ENCODE measurements around the gene PCCA. TPM values are rescaled to one million over a fixed set of nuclear protein-coding genes. Genes with fewer than 3 reads are reported as not detected.
A peak's percentile ranks its signal among the peaks of the same experiment; 100 is the strongest.

The PCCA gene
- total and polyA plus RNA-seq, 12 donors: 27.6 to 176 (median 97.7) TPM

DNA sequence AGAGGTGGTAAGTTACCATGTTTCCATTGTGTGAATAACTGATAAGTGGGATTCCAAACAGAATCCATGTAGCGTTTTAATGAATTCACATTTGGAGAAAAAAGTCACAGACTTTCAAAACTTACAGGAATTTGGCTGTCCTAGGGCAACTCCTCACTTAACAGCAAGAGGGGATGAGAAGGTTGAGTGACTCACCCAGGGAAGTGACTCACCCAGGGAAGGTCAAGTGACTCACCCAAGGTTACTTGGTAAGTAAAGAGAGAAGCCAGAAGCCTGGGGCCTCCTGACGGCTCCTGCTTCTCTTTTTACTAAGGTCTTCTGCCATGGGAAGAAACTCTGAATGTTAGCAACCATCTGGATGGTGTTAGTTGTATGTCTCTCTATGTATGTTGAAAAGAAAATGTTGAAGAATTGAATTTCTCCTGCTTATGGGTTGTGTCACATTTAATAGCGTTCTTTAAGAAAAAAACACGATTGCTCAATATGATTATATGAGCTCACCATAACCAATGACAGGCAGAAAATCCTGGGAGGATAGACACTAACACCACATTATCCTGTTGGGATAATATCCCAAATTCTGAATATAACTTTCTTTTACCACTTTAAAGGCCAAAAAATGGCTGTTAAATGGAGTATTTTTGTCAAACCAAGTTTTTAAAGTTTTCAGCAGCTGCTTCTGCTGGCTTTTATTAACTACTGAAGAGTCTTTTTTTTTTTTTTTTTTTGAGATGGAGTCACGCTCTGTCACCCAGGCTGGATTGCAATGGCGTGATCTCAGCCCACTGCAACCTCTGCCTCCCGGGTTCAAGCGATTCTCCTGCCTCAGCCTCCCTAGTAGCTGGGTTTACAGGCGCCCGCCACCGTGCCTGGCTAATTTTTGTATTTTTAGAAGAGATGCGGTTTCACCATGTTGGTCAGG, 304.1 kb downstream of the PCCA start:
- Histone ChIP-seq H3K27me3 (no peaks in the 10 kb centered on the region), H3K4me3 (no peak overlapping the region), H3K36me3 (replicated peaks in 1 of 2) (no peaks in the 10 kb centered on the region), H3K9me3 (replicated peaks in 1 of 3) (no peaks in the 10 kb centered on the region), H3K4me1 (replicated peaks in 1 of 2) (peaks cover 17 to 21% of the 10 kb centered on the region in 2 donors), H3K27ac (peak overlapping the region; percentile 41 to 85 (median 79))
- TF ChIP-seq, protein P1, sequence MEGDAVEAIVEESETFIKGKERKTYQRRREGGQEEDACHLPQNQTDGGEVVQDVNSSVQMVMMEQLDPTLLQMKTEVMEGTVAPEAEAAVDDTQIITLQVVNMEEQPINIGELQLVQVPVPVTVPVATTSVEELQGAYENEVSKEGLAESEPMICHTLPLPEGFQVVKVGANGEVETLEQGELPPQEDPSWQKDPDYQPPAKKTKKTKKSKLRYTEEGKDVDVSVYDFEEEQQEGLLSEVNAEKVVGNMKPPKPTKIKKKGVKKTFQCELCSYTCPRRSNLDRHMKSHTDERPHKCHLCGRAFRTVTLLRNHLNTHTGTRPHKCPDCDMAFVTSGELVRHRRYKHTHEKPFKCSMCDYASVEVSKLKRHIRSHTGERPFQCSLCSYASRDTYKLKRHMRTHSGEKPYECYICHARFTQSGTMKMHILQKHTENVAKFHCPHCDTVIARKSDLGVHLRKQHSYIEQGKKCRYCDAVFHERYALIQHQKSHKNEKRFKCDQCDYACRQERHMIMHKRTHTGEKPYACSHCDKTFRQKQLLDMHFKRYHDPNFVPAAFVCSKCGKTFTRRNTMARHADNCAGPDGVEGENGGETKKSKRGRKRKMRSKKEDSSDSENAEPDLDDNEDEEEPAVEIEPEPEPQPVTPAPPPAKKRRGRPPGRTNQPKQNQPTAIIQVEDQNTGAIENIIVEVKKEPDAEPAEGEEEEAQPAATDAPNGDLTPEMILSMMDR (IDR thresholded peaks at IDR 0.05): no peak
- TF ChIP-seq POLR2A (IDR thresholded peaks at IDR 0.05): no peak
- DNase-seq: peak; percentile 87 to 97 (median 94)
- WGBS, 4 donors: 66 to 70% (median 67%) methylated on average over 12 of the region's 12 CpGs
- intact Hi-C loops (cut with DNase I): no loop called here

DNA sequence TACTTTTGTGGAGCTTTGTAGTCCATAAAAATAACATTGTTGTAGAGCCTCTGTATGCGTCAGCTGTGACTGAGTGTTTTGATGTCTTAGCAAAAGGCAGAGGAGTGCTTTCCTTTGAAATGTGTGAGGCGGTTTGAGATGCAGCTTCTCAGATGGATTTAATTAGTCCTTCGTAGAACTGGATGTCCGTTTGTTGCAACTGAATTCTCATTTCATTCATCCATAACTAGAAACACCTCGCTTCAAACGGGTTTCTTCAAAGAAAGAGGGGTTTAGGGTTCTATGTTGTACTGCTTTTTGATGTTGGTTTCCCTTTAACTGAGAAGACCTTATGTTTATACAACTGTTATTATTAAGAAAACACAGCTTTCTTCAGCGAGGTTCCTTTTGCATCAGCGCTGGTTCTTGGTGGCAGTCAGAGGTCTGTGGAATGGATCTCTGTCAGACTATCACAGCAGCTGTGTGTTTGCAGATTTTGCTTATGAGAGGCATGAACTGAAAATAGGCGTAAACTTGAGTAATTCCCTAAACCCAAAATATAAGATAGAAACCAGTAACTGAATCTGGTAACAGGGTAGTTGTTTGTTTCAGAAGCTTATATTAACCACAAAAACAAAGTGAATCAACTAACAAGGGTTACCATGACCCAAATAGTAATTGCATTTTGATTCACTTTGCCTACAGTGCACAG, 305.3 kb downstream of the PCCA start:
- intact Hi-C loops (cut with DNase I): no loop called here
- WGBS, 4 donors: 73 to 81% (median 79%) methylated on average over 9 of the region's 9 CpGs
- no peaks in the 10 kb centered on the region for H3K9me3 ChIP-seq (replicated peaks in 1 of 3)
- no peak overlapping the region for H3K4me3 ChIP-seq
- DNase-seq: no peak
- TF ChIP-seq, protein P1 (IDR thresholded peaks at IDR 0.05): no peak
- no peak for TF ChIP-seq POLR2A (IDR thresholded peaks at IDR 0.05)
- H3K27me3 ChIP-seq: no peaks in the 10 kb centered on the region
- no peaks in the 10 kb centered on the region for H3K36me3 ChIP-seq (replicated peaks in 1 of 2)
- H3K27ac ChIP-seq: peak overlapping the region in 3 of 5 donors; percentile 79 to 85 (median 83)
- peaks cover 17 to 21% of the 10 kb centered on the region in 2 donors for H3K4me1 ChIP-seq (replicated peaks in 1 of 2)

DNA sequence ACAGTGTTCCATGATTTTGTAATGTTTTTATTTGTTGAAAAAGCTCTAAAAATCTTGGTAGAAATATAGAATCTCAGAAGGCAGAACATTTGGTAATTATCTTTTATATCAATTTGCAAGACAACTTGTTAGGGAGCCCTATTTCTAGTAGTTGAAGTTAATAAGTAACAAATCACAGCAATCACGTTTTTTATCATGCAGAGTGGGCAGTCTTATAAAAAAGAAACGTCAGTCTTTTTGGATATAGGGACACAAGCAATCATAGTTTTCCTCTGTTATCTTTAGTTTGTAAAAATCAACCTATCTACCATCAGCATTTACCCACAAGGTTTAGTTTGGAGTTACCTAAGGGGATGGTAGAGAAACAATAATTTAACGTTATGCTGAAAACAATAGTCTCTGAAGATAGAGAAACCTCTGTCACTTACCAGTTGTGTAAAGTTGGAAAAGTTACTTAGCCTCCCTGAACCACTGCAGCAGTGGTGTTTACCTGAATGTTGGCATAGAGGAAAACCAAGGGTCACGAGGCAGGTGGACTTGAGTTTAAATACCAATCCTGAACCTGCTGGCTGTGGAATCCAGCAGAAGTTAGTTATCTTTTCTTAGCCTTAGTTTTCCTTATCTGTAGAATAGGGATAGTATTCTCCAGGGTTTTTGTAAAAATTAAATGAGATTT, 306.9 kb downstream of the PCCA start:
- no peaks in the 10 kb centered on the region for H3K27me3 ChIP-seq
- intact Hi-C loops (cut with DNase I): no loop called here
- H3K4me3 ChIP-seq: no peak overlapping the region
- peaks cover 17 to 21% of the 10 kb centered on the region in 2 donors for H3K4me1 ChIP-seq (replicated peaks in 1 of 2)
- TF ChIP-seq, protein P1 (IDR thresholded peaks at IDR 0.05): no peak
- TF ChIP-seq POLR2A (IDR thresholded peaks at IDR 0.05): no peak
- no peaks in the 10 kb centered on the region for H3K36me3 ChIP-seq (replicated peaks in 1 of 2)
- H3K27ac ChIP-seq: no peak overlapping the region
- no peak for DNase-seq
- no peaks in the 10 kb centered on the region for H3K9me3 ChIP-seq (replicated peaks in 1 of 3)
- WGBS, 4 donors: 86 to 91% (median 89%) methylated on average over 4 of the region's 4 CpGs

DNA sequence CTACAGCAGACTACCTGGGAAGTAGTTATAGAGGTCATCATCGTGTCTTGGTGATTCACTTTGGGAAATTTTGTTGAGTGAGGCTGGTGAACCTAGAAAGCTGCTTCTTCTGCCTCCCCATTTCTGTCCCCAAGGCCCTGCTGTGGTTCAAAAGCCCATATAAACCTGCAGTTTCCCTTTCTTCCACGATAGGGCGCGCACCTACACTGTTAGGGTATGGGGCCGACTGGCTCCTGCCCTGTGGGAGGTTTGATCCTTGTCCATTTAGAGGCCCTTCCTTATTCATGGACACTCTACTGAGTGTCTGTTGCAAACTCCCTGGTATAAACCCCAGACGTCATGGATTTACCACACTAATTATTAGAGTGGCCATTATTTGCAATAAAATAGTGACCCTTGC, 307.9 kb downstream of the PCCA start:
- no peak overlapping the region for H3K4me3 ChIP-seq
- intact Hi-C loops (cut with DNase I): no loop called here
- peaks cover 17 to 20% of the 10 kb centered on the region in 2 donors for H3K4me1 ChIP-seq (replicated peaks in 1 of 2)
- TF ChIP-seq POLR2A (IDR thresholded peaks at IDR 0.05): no peak
- TF ChIP-seq, protein P1 (IDR thresholded peaks at IDR 0.05): no peak
- 86 to 93% (median 91%) methylated on average over 6 of the region's 6 CpGs for WGBS, 4 donors
- no peaks in the 10 kb centered on the region for H3K27me3 ChIP-seq
- no peak for DNase-seq
- no peaks in the 10 kb centered on the region for H3K9me3 ChIP-seq (replicated peaks in 1 of 3)
- no peaks in the 10 kb centered on the region for H3K36me3 ChIP-seq (replicated peaks in 1 of 2)
- H3K27ac ChIP-seq: no peak overlapping the region

Data from adrenal gland (tissue), 12 donors.